SU-DHL-6 (cell line): ENCODE results near the gene TET3.

Experiments used
- H2AFZ ChIP-seq: fragments of 200-600 bp; sonication (generic); 2 replicates; pipeline ENCODE4 v1.6.1; 2014; ENCODE audit warnings: low read depth, mild to moderate bottlenecking, moderate library complexity, mixed read lengths, antibody characterized with exemption, low read length; ENCODE audit not compliant: severe bottlenecking
- H3F3A ChIP-seq: fragments of 200-600 bp; shearing (Covaris generic); 2 replicates; pipeline ENCODE4 v1.6.0; 2016; ENCODE audit warnings: antibody characterized with exemption, mild to moderate bottlenecking; ENCODE audit not compliant: insufficient read depth
- H3K27ac ChIP-seq: fragments of 200-600 bp; sonication (generic); 2 replicates; pipeline ENCODE4 v1.5.1; 2016; ENCODE audit warnings: low read depth, mild to moderate bottlenecking, low read length, moderate library complexity, mixed read lengths
- H3K27me3 ChIP-seq: fragments of 200-600 bp; sonication (generic), shearing (Covaris generic); 2 replicates; pipeline ENCODE4 v1.6.0; 2014; ENCODE audit warnings: mild to moderate bottlenecking, low read length
- H3K36me3 ChIP-seq: fragments of 200-600 bp; sonication (generic); 2 replicates; pipeline ENCODE4 v1.6.1; 2014; ENCODE audit warnings: mild to moderate bottlenecking, low read length, mixed read lengths
- H3K4me2 ChIP-seq: fragments of 300-600, 200-600 bp; shearing (Covaris generic), sonication (generic); 2 replicates; pipeline ENCODE4 v1.6.0; 2014; ENCODE audit warnings: low read length, low read depth, mild to moderate bottlenecking; ENCODE audit not compliant: poor library complexity, severe bottlenecking
- H3K4me3 ChIP-seq: fragments of 200-600 bp; sonication (generic); 2 replicates; pipeline ENCODE4 v1.5.1; 2014; ENCODE audit warnings: antibody characterized with exemption, low read length, mild to moderate bottlenecking, mixed read lengths; ENCODE audit not compliant: insufficient read depth, poor library complexity, severe bottlenecking
- H3K79me2 ChIP-seq: fragments of 200-600 bp; sonication (generic); 2 replicates; pipeline ENCODE4 v1.6.1; 2014; ENCODE audit warnings: mild to moderate bottlenecking, low read length, moderate library complexity; ENCODE audit not compliant: insufficient read depth
- H3K9ac ChIP-seq: fragments of 200-600 bp; sonication (generic); 2 replicates; pipeline ENCODE4 v1.7.0; 2014; ENCODE audit warnings: mild to moderate bottlenecking, low read length
- H3K9me2 ChIP-seq: fragments of 200-600 bp; sonication (generic); replicated peaks from 2 replicates; pipeline ENCODE4 v1.6.1; 2014; ENCODE audit warnings: low read length; ENCODE audit not compliant: insufficient read depth
- H3K9me3 ChIP-seq: fragments of 200-600 bp; sonication (generic); 2 replicates; pipeline ENCODE4 v1.6.1; 2014; ENCODE audit warnings: low read length, mixed read lengths; ENCODE audit not compliant: insufficient read depth
- H4K20me1 ChIP-seq: fragments of 200-600 bp; sonication (generic); 2 replicates; pipeline ENCODE4 v1.6.1; 2014; ENCODE audit warnings: low read depth, mild to moderate bottlenecking, antibody characterized with exemption, low read length, moderate library complexity, mixed read lengths
- EZH2phosphoT487 ChIP-seq: fragments of 200-600 bp; sonication (generic), shearing (Covaris generic); conservative IDR thresholded peaks from 2 replicates; pipeline ENCODE4 v1.6.1; 2018; ENCODE audit warnings: mild to moderate bottlenecking, antibody characterized with exemption, low read length, moderate library complexity, mixed read lengths
- TF ChIP-seq, protein P1 (sequence below): fragments of 200-600 bp; sonication (generic); IDR thresholded peaks from one replicate; pipeline ENCODE4 v1.5.1; 2017; ENCODE audit warnings: antibody characterized with exemption, mild to moderate bottlenecking, low read length, moderate library complexity; ENCODE audit not compliant: insufficient read depth, poor library complexity, severe bottlenecking

TET3 gene

DNA sequence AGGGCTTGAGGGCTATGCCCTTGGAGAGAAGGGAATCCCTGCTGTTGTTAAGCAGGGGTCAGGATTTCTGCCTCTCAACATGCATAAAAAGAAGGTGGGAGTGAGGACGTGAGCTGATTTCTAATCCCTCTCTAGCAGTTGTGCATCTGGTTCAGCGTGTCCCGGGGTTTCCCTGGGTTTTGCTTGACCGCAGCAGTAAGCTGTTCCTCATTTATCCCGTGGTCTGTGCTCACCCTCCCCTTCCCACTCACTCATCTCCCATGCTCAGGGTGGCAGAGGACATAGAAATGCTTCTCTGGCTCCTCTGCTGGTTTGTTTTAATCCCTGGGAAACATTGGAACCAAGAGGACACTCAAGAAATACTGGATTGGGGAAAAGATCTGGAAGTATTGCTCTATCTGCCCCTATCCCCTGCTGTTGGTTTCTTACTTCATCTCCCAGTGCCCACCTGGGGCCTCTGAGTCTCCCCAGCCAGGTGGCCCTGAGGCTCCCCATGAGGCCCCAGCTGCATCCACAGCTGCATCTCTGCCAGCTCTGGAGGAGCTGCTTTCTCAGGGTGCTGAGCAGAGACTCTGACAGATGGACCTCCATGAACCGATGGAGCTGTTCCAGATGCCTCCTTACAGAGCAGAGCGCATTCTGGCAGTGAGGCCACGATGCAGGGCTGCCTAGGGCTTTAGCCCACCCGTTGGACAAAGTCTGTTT lies 36.1 kb downstream of the TET3 start:
- H3K27me3 ChIP-seq, result no peaks in the 10 kb centered on the region
- H3K9me3 ChIP-seq, result no peaks in the 10 kb centered on the region
- H3K4me2 ChIP-seq, result peak overlapping the region; percentile 22
- peaks cover 89% of the 10 kb centered on the region for H3K79me2 ChIP-seq
- H3K36me3 ChIP-seq, result no peaks in the 10 kb centered on the region
- H3K9me2 ChIP-seq, result no peaks in the 10 kb centered on the region
- H3F3A ChIP-seq, result peaks cover 14% of the 10 kb centered on the region; the same call in 1 of the 2 replicates
- peaks cover 4% of the 10 kb centered on the region; the same call in 1 of the 2 replicates for H4K20me1 ChIP-seq
- H2AFZ ChIP-seq, result no peak overlapping the region
- no peak for TF ChIP-seq EZH2phosphoT487
- TF ChIP-seq, protein P1, sequence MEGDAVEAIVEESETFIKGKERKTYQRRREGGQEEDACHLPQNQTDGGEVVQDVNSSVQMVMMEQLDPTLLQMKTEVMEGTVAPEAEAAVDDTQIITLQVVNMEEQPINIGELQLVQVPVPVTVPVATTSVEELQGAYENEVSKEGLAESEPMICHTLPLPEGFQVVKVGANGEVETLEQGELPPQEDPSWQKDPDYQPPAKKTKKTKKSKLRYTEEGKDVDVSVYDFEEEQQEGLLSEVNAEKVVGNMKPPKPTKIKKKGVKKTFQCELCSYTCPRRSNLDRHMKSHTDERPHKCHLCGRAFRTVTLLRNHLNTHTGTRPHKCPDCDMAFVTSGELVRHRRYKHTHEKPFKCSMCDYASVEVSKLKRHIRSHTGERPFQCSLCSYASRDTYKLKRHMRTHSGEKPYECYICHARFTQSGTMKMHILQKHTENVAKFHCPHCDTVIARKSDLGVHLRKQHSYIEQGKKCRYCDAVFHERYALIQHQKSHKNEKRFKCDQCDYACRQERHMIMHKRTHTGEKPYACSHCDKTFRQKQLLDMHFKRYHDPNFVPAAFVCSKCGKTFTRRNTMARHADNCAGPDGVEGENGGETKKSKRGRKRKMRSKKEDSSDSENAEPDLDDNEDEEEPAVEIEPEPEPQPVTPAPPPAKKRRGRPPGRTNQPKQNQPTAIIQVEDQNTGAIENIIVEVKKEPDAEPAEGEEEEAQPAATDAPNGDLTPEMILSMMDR, result no peak
- no peak overlapping the region for H3K9ac ChIP-seq
- H3K27ac ChIP-seq, result peak overlapping the region; percentile 24; the same call in 1 of the 2 replicates
- no peak overlapping the region for H3K4me3 ChIP-seq

GRCh38 chr2:74021407-74021755 lies 36.7 kb downstream of the TET3 start:
- Histone ChIP-seq H3K27ac (peak overlapping the region; percentile 24; the same call in 1 of the 2 replicates), H3K79me2 (peaks cover 87% of the 10 kb centered on the region), H3K27me3 (no peaks in the 10 kb centered on the region), H3K9me3 (no peaks in the 10 kb centered on the region), H3K36me3 (no peaks in the 10 kb centered on the region), H3K9ac (no peak overlapping the region), H2AFZ (no peak overlapping the region), H3F3A (peaks cover 14% of the 10 kb centered on the region; the same call in 1 of the 2 replicates), H3K9me2 (no peaks in the 10 kb centered on the region), H3K4me2 (no peak overlapping the region), H3K4me3 (no peak overlapping the region), H4K20me1 (peaks cover 4% of the 10 kb centered on the region; the same call in 1 of the 2 replicates)
- TF ChIP-seq, protein P1, result no peak

- H2AFZ ChIP-seq, result no peak overlapping the region
- no peaks in the 10 kb centered on the region for H3K9me2 ChIP-seq
- H3F3A ChIP-seq, result peaks cover 15% of the 10 kb centered on the region; the same call in 1 of the 2 replicates
- TF ChIP-seq, protein P1, result no peak
- no peak for TF ChIP-seq EZH2phosphoT487
- no peaks in the 10 kb centered on the region for H3K27me3 ChIP-seq
- peaks cover 91% of the 10 kb centered on the region for H3K79me2 ChIP-seq
- H3K4me3 ChIP-seq, result no peak overlapping the region
- H3K9ac ChIP-seq, result no peak overlapping the region
- H3K4me2 ChIP-seq, result no peak overlapping the region
- no peaks in the 10 kb centered on the region; the same call in 1 of the 2 replicates for H3K9me3 ChIP-seq
- H3K27ac ChIP-seq, result no peak overlapping the region
- peaks cover 4% of the 10 kb centered on the region; the same call in 1 of the 2 replicates for H3K36me3 ChIP-seq
- no peaks in the 10 kb centered on the region; the same call in 1 of the 2 replicates for H4K20me1 ChIP-seq
Measured at GRCh38 chr2:74024216-74024615, 39.5 kb downstream of the TET3 start.
